Activated effector memory CD4-positive, alpha-beta T cell treated with anti-CD3 and anti-CD28 coated beads, Interleukin-2, amount 50 U/mL, for 16 hours (primary cell): Measurements from ENCODE around the gene FOXF1.

Experiments used
- DNase-seq: peaks from one replicate; pipeline ENCODE4 v3.0.0-alpha.2; 2020

The FOXF1 gene

DNA sequence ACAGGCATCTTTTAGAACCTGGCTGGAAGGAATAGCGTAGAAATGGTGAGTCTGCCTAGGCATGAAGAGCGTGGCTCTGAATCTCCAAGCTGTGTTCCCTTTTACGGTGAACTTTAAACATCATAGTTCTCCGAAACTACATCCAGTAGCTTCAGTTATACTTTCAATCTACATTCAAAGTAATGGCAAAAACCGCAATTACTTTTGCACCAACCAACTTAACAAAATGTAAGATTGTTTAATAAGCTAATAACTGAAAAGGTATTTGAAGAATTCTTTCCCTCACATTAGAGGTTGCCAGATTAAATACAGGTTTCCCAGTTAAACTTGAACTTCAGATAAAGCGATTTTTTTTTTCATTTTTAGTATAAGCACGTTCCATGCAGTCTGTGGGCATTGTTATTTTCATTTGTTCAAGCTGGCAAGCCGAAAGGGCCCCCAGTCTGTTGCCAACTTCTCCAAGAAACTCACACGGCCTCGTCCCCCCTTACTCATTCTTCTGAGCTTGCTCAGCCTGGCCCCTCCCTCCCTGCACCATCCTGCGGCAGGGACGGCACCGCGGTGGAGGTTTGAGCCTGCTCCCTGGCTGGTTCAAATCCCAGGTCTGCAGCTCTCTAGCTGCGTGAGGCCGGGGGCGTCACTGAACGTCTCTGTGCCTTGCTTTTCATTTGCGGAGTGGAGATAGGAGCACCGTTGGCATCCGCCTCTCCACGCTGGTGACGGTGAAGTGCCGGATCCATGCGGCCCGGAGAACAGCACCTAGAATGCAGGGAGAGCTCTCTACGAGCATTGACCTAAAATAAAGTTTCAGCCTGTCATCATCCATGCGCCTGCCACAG, 48.2 kb downstream of the FOXF1 start:
- DNase-seq = no peak

DNA sequence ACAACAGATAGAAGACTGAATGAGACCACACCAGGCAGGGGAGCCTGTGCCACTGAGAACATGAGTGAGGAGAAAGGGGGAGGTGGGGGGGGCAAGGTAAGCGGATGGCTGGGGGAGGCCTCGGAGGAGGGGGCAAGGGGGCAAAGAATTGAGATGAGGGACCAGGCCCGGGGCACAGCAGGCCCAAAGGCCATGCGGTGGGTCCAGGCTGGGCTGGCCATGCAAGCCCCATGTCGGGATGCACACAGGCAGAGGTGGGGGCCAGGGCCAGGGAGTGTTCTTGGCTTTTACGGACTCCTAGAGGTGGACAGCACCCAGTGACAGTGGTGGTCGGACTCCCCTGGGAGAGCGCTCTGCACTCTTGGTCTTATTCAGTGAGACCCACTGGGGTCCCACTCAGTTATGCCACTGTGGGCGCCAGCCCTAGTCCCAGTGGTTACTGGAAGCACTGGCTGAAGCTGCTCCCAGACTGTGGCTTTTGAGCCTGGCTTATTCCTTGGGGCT, 49.5 kb downstream of the FOXF1 start:
- DNase-seq = no peak

DNA sequence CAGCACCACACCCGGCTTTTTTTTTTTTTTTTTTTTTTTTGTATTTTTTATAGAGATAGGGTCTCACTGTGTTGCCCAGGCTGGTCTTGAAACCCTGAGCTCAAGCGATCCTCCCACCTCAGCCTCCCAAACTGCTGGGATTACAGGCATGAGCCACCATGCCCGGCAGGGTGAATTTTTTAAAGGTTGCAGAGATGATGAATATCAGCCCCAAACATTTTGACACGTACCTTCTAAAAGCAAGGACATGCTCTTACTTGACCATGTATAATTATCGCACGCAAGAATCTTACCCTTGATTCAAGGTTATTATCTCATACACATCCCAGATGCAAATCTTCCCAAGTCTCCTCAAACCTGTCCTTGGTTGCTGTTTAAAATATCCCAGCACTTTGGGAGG, 52.0 kb downstream of the FOXF1 start:
- DNase-seq = no peak

DNA sequence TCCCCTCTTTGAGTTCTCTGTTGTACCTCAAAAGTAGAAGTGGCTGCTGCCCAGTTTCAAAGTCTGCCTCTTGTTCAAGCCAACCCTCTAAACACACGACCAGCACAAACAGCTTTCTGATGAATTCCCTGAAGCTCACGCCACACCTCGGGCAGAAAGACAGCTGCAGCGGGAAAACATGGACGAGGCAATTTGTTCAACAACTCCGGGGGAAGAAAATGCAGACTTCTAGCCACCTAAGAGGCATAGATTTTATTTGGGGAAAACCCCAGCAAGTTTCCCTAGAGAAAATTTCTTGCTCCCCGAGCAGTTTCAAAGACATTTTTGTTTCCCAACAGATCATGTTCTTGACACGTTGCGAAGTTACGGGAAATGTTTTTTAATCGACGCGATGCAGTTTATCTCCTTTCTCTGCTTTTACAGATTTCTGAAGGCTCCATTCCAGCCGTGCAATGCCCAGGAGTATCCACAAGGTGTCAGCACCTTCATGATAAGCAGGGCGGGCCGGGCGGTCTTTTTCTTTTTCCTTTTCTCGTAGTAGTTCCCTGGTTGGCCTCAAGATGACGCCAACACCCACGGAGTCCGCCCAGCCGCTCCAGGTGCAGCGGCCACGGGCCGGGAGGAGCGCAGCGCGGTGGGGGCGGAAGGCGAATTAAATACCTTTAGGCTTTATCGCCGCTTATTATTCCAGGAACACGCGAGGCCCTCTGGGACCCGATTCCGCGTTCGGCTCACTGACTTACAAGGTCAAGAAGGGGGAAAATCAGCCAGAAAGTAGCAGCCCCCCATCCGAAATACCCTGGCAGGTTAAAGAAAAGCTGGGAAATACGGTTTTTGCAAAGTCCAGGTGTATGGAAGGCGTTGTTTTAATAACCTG, 53.4 kb downstream of the FOXF1 start:
- DNase-seq = peak; percentile 94
